Measurements from ENCODE around the gene INMT.

The INMT gene

GRCh38 chr7:30787486-30787885 is 35.6 kb downstream of the INMT start:
- DNase-seq (ENCODE audit: low spot score), result no peak

DNA sequence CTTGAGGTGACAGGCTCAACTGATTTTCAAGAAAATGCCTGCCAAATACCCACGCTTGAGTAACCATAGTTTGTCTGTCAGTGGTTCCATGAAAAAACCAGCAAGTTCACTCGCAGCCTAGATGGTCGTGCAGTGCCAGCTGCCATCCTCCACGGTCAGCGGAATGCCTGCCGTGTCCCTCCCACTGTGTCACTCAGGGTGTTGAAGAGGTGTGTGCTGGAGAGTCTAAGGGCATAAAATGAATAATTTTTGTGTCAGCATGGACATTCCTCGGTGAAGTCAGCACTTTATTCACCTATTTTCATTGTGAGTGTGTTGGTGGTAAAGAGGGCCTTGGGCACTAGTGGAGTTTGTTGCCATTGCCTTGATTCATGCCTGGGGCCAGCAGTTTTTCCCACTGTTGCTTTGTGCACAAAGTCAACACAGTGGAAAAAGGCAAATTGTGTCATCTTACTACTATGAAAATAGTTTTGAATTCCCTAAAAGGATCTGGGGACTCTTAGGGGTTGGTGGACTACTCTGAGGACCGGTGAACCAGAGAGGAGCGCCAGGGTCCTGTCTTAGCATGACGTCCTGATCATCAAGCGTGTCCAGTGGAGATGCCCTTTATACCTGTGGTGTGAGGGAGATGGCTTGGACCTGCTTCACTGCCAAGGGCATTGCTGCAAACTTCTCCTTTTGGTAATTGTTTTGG is 36.9 kb downstream of the INMT start:
- DNase-seq (ENCODE audit: low spot score), result no peak

GRCh38 chr7:30789334-30789711 is 37.4 kb downstream of the INMT start:
- DNase-seq (ENCODE audit: low spot score), result peak; percentile 84

GRCh38 chr7:30790356-30790755 is 38.4 kb downstream of the INMT start:
- no peak for DNase-seq (ENCODE audit: low spot score)

DNA sequence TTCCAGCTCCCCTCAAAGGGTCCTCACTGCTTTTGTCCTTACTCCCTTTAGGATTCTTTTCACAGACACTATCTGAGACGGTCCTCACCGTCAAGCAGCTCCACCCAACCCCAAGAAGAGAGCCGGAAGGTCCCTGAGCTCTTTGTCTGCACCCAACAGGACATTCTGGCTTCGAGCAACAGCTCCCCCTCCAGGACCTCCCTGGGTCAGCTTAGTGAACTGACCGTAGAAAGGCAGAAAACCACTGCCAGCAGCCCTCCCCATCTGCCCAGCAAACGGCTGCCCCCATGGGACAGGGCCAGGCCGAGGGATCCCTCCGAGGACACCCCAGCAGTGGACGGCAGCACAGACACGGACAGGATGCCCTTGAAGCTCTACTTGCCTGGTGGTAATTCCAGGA is 39.2 kb downstream of the INMT start:
- DNase-seq (ENCODE audit: low spot score), result no peak

DNA sequence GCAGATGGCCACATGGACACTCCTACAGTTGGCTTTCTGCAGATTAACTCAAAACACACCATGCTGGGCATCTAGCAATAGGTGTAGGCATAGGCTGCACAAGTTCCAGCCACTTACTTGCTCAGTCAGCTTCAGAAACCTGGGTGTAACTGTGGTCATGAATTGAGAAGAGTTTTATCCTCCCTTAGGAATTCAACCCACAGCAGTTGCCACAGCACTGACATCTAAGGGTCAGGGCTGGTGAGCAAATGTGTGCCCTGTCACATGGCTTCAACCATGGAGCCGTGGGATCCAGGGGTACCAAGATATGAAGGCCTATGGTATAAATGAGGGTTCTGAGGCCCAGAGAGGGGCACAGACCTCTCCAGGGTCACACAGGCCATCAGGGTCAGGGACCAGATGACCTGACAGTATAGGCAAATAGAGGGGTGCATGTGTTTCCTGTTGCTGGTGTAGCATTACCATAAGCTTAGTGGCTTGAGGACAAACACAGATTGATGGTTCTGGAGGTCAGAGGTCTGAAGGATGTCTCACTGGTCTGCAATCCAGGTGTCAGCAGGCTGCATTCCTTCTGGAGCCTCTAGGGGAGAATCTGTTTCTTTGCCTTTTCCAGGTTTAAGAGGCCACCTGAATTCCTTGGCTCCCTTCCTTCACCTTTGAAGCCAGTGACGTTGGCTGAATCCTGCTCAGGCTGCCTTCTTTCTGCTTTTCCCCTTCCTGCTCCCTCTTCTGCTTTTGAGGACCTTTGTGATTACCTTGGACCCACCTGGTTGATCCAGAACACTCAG is 43.4 kb downstream of the INMT start:
- DNase-seq (ENCODE audit: low spot score), result no peak

GRCh38 chr7:30796105-30796869 is 44.4 kb downstream of the INMT start:
- DNase-seq (ENCODE audit: low spot score), result no peak

DNA sequence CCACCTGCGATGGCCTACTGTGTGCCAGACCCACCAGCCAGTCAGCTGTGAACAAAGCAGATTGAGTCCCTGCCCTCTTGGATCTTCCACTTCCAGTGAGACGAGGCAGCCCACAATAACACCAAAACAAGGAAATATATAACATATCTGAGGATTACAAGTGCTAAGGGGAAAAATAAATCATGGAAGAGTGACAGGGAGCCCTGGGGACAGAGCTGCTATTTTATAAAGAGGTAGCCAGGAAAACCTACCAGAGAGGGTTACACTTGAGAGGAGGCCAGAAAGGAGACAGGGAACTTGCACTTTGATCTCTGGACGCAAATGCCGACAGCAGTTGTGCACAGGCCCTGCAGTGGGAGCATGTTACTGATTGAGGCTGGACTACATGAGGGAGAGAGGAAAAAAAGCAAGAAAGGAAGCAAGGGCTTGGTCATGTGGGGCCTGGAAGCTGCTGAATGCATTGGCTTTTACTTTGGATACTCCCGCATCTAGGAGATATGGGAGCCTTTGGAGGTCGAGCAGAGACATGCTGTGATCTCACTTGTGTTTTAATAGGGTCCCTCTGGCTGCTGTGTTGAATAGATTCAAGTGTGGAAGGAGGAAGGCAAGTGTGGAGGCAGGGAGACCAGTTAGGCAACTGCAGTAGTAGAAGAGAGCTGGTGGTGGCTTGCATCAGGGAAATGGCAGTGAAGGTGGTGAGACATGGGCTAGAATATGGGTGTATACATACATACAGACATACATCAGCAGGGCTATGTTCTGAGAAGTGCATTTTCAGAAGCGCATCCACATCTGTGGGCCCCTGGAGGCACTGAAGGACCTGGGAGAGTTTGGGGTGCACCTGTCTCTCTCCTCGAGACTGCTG is 45.5 kb downstream of the INMT start:
- no peak for DNase-seq (ENCODE audit: low spot score)

DNA sequence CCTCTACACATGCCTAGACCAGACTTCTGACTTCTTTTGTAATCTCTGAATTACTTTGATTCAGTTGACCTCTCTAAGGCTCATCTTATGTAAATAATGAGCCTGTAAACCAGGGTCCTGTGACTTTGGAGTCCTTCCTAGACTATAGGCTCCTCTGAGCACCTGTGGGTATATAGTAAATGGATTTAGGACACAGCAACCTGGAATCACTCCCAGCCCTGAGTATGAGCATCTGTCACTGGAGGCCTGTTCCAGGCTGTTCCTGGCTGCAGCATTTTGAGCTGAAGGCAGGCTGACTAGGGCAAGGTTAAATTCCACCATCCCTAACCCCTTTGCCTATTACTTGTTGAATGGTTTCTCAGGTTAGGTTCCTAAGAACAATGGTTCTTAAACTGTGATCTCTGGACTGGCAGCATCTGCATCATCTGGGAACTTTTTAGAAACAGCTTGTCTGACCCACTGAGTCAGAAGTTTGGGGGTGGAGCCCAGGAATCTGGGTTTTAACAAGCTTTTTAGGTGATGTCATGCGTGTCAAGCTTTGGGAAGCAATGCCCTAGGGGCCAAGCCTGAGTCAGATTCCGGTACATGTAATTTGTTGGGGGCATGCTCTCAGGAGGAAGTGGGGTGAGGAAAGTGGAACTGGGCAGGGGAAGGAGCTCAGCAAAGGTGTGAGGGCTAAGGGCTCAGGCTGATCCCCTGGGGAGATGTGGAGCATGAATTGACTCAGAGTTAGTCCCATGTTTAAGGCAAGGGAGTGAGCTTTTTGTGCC is 47.5 kb downstream of the INMT start:
- DNase-seq (ENCODE audit: low spot score), result peak; percentile 79

DNA sequence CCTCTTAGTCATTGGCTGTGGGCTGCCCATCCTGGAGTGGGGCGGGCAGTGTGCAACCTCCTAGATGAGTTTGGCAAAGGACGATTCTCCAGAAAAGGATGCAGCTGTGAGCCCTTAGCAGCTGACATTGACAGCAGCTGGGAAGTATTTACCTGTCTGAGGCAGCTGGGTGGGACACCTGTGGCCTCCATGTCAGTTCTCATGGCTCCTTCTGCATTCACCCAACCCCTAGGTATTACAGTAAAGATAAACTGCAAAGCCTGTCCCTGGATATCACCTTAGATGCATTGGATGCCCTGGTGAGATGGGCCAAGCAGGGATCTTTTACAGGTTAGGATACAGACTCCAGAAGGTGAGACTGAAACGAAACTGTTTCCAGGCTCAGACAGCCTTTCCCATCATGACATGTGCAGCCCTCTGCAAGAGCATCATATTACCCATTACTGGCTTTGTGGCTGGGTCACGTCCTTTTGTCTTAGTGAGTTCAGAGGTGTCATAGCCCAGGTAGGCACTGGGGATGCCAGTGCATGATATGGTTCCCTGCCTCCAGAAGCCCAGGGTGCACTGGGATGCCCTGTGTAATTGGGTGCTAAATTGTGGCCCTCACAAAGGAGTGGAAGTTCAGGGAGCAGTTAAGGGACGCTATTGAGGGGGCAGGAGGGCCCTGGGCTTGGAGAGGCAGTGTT is 48.2 kb downstream of the INMT start:
- no peak for DNase-seq (ENCODE audit: low spot score)

DNA sequence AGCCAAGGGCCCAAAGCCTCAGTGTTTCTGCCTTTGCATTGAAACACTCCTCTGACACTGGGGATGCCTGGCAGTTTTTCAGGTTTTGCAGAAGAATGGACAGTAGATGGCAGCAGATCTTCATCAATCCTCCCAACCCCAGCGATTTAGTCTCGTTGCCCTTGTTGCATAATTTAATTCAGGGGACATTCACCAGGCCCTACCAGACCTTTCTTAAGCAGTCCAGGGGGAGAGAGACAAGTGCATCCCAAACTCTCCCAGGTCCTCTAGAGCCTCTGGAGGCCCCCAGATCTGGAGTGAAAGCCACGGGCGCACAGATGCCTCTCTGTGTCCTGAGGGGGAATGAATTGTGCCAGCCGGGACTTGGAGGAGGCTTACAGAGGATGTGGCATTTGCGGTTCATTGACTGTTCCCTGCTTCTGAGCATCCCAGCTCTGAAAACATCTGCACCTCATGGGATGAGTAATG is 48.9 kb downstream of the INMT start:
- peak; percentile 65 for DNase-seq (ENCODE audit: low spot score)

DNA sequence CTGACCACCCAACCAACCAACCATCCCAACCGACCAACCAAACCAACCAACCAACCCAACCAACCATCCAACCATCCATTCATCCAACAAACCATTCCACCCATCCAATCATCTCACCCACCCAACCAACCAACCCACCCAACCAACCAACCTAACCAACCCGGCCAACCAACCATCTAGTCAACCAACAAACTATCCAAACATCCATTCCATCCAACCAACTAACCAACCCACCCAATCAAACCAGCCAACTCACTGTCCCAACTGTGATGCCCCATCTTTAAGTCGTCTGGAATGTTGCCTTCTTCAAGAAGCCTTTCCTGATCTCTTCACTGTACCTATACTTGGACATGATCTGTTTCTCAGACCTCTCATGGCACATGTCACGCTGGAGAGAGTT is 50.9 kb downstream of the INMT start:
- DNase-seq (ENCODE audit: low spot score), result no peak

DNA sequence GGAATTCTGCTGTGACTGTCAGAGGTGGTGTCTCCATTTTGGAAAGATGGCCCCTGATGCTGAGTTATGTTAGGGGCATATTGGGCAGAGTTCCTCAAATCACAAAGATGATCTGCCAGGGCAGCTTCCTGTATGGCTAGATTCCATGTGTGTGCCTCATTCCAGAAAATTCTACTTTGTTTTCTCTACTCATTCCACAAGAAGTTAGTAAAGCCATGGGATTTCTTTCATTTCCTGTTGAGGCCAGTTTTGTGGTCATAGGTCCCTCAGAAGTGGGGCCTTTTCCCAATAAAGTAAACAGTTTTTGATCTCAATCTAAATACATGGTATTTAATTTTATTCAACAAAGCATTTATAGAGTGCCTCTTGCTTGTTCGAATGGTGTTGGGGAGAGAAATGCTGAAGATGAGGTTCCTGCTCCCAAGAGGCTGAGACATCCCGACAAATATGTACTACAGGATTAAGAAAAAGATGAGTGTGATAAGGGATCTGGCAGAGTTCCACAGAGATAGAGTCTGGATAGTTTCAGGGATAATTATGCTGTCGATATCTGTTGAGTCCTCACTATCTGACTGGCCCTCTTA is 52.2 kb downstream of the INMT start:
- DNase-seq (ENCODE audit: low spot score), result no peak

- no peak for DNase-seq (ENCODE audit: low spot score)
These were observed 53.3 kb downstream of the INMT start for GRCh38 chr7:30805081-30805691.

GRCh38 chr7:30805931-30806330 is 54.0 kb downstream of the INMT start:
- no peak for DNase-seq (ENCODE audit: low spot score)

Measured in kidney capillary endothelial cell (primary cell).